Measurements from ENCODE around the gene THRSP.
"Not testable (repeated sequence)": the region's sequence is repeated elsewhere in the genome, so short reads cannot be mapped to it uniquely, and the experiment has no call there.

THRSP gene

DNA sequence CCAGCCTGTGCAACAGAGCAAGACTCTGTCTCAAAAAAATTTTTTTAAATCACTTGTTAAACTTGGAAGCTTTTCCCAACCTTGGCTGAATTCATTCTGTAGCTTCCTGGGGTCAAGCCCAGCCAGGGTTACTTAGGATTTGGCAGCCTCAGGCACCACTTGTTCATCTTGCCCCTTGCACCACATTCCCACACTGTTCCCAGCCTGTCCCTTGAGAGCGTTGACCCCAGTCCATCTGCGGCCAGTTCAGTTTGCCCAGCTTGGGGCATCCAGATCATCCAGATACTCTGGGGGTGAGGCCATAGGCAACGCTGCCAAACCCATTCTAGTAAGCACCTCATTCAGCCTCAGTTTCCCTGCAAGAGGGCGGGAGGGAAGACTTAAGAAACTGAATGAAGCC lies 8.7 kb upstream of the THRSP start:
- Histone ChIP-seq H3F3A (ENCODE audit: insufficient read depth) (no peaks in the 10 kb centered on the region), H2AFZ (ENCODE audit: low read depth, low read length, severe bottlenecking) (no peak overlapping the region), H3K4me2 (ENCODE audit: low read depth, low read length, poor library complexity, severe bottlenecking) (no peak overlapping the region), H3K9me3 (ENCODE audit: insufficient read depth, low read length) (no peaks in the 10 kb centered on the region), H3K9me2 (replicated peaks; ENCODE audit: insufficient read depth, low read length) (no peaks in the 10 kb centered on the region), H3K36me3 (ENCODE audit: low read length) (no peaks in the 10 kb centered on the region), H3K27me3 (ENCODE audit: low read length) (no peaks in the 10 kb centered on the region), H4K20me1 (ENCODE audit: low read depth, low read length) (no peaks in the 10 kb centered on the region), H3K9ac (ENCODE audit: low read length) (no peak overlapping the region), H3K4me3 (ENCODE audit: insufficient read depth, low read length, poor library complexity, severe bottlenecking) (no peak overlapping the region), H3K79me2 (ENCODE audit: insufficient read depth, low read length) (no peaks in the 10 kb centered on the region), H3K27ac (ENCODE audit: low read depth, low read length) (no peak overlapping the region)
- TF ChIP-seq CTCF (IDR thresholded peaks at IDR 0.05; ENCODE audit: insufficient read depth, low read length, poor library complexity, severe bottlenecking): no peak
- no peak for TF ChIP-seq EZH2phosphoT487 (conservative IDR thresholded peaks at IDR 0.05; ENCODE audit: low read length)

- Histone ChIP-seq H3K9ac (ENCODE audit: low read length) (no peak overlapping the region), H3K27me3 (ENCODE audit: low read length) (no peaks in the 10 kb centered on the region), H3K79me2 (ENCODE audit: insufficient read depth, low read length) (no peaks in the 10 kb centered on the region), H3K36me3 (ENCODE audit: low read length) (no peaks in the 10 kb centered on the region), H3K4me3 (ENCODE audit: insufficient read depth, low read length, poor library complexity, severe bottlenecking) (no peak overlapping the region), H3K27ac (ENCODE audit: low read depth, low read length) (no peak overlapping the region), H2AFZ (ENCODE audit: low read depth, low read length, severe bottlenecking) (no peak overlapping the region), H3K9me3 (ENCODE audit: insufficient read depth, low read length) (no peaks in the 10 kb centered on the region), H3K4me2 (ENCODE audit: low read depth, low read length, poor library complexity, severe bottlenecking) (no peak overlapping the region), H4K20me1 (ENCODE audit: low read depth, low read length) (no peaks in the 10 kb centered on the region), H3K9me2 (replicated peaks; ENCODE audit: insufficient read depth, low read length) (no peaks in the 10 kb centered on the region), H3F3A (ENCODE audit: insufficient read depth) (no peaks in the 10 kb centered on the region)
- TF ChIP-seq EZH2phosphoT487 (conservative IDR thresholded peaks at IDR 0.05; ENCODE audit: low read length) (no peak), CTCF (IDR thresholded peaks at IDR 0.05; ENCODE audit: insufficient read depth, low read length, poor library complexity, severe bottlenecking) (no peak)
These were observed 7.6 kb upstream of the THRSP start for GRCh38 chr11:78056093-78056492.

- Histone ChIP-seq H3K9me3 (ENCODE audit: insufficient read depth, low read length) (no peaks in the 10 kb centered on the region), H3K9ac (ENCODE audit: low read length) (no peak overlapping the region), H2AFZ (ENCODE audit: low read depth, low read length, severe bottlenecking) (no peak overlapping the region), H3K4me2 (ENCODE audit: low read depth, low read length, poor library complexity, severe bottlenecking) (no peak overlapping the region), H3K4me3 (ENCODE audit: insufficient read depth, low read length, poor library complexity, severe bottlenecking) (no peak overlapping the region), H3K27ac (ENCODE audit: low read depth, low read length) (no peak overlapping the region), H3K27me3 (ENCODE audit: low read length) (no peaks in the 10 kb centered on the region), H4K20me1 (ENCODE audit: low read depth, low read length) (no peaks in the 10 kb centered on the region), H3K9me2 (replicated peaks; ENCODE audit: insufficient read depth, low read length) (no peaks in the 10 kb centered on the region), H3K36me3 (ENCODE audit: low read length) (no peaks in the 10 kb centered on the region), H3F3A (ENCODE audit: insufficient read depth) (no peaks in the 10 kb centered on the region), H3K79me2 (ENCODE audit: insufficient read depth, low read length) (no peaks in the 10 kb centered on the region)
- TF ChIP-seq CTCF (IDR thresholded peaks at IDR 0.05; ENCODE audit: insufficient read depth, low read length, poor library complexity, severe bottlenecking): no peak
- no peak for TF ChIP-seq EZH2phosphoT487 (conservative IDR thresholded peaks at IDR 0.05; ENCODE audit: low read length)
These were observed 6.1 kb upstream of the THRSP start for GRCh38 chr11:78057462-78058055.

GRCh38 chr11:78059749-78060328 lies 3.8 kb upstream of the THRSP start:
- H3K9me3 ChIP-seq (ENCODE audit: insufficient read depth, low read length); H3K27ac ChIP-seq (ENCODE audit: low read depth, low read length); H3K9ac ChIP-seq (ENCODE audit: low read length); H3K79me2 ChIP-seq (ENCODE audit: insufficient read depth, low read length); H3K27me3 ChIP-seq (ENCODE audit: low read length); H3K4me3 ChIP-seq (ENCODE audit: insufficient read depth, low read length, poor library complexity, severe bottlenecking); H2AFZ ChIP-seq (ENCODE audit: low read depth, low read length, severe bottlenecking); H3K36me3 ChIP-seq (ENCODE audit: low read length); H3F3A ChIP-seq (ENCODE audit: insufficient read depth); H3K4me2 ChIP-seq (ENCODE audit: low read depth, low read length, poor library complexity, severe bottlenecking); H4K20me1 ChIP-seq (ENCODE audit: low read depth, low read length); H3K9me2 ChIP-seq (replicated peaks; ENCODE audit: insufficient read depth, low read length): not testable (repeated sequence)

Data from SU-DHL-6 (cell line).